Ectodermal cell (in vitro differentiated cells): ENCODE results near the gene POLD2.
A peak's percentile ranks its signal among the peaks of the same experiment; 100 is the strongest.

Source experiments
- H3K27ac ChIP-seq: 2 replicates; pipeline ENCODE4 v1.7.0; 2013; ENCODE audit warnings: mild to moderate bottlenecking, low read depth, low read length; ENCODE audit not compliant: insufficient read depth, poor library complexity, severe bottlenecking
- H3K27me3 ChIP-seq: 2 replicates; pipeline ENCODE4 v1.7.0; 2013; ENCODE audit warnings: mild to moderate bottlenecking, low read length; ENCODE audit not compliant: insufficient read depth, control insufficient read depth, poor library complexity, severe bottlenecking
- H3K36me3 ChIP-seq: one replicate; pipeline ENCODE4 v1.7.0; 2013; ENCODE audit warnings: low read length; ENCODE audit not compliant: control insufficient read depth, insufficient read depth
- H3K4me1 ChIP-seq: one replicate; pipeline ENCODE4 v1.7.0; 2013; ENCODE audit warnings: low read length; ENCODE audit not compliant: control insufficient read depth, insufficient read depth
- H3K4me3 ChIP-seq: 2 replicates; pipeline ENCODE4 v1.7.0; 2013; ENCODE audit warnings: low read depth, low read length, control low read depth; ENCODE audit not compliant: insufficient read depth
- H3K9me3 ChIP-seq: 2 replicates; pipeline ENCODE4 v1.7.0; 2013; ENCODE audit warnings: mild to moderate bottlenecking, low read length, moderate library complexity; ENCODE audit not compliant: control insufficient read depth
- whole genome bisulfite sequencing, 2 experiments: methylation state at CpG; one replicate each; pipeline ENCODE4 v1.1.7; 2013; ENCODE audit warnings: missing lambda C conversion rate in 2 of 2; 5-methylcytosine and 5-hydroxymethylcytosine counted together

POLD2 gene

DNA sequence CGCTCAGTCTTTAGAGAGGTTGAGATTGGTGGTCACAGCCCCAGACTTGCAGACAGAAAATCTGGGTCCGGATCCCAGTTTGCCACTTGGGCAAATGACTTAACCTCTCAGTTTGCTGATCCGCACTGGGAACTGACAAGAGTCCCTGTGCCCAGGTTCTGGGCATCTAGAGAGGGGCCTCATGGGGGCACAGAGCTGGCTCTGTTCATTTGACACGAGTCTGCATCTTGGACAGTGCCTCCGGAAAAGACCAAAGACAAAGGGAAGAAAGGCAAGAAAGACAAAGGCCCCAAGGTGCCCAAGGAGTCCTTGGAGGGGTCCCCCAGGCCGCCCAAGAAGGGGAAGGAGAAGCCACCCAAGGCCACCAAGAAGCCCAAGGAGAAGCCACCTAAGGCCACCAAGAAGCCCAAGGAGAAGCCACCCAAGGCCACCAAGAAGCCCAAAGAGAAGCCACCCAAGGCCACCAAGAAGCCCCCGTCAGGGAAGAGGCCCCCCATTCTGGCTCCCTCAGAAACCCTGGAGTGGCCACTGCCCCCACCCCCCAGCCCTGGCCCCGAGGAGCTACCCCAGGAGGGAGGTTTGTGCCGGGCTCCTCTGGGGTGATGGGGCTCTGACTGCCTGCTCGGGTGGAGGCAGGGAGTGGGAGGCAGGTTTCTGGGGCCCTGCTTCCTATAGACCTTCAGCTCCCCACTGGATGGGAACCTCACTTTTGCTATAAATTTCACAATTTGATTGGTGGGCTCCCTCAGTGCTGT is 16.9 kb downstream of the POLD2 start:
- Histone ChIP-seq H3K27me3 (peaks cover 30% of the 10 kb centered on the region), H3K27ac (no peak overlapping the region), H3K36me3 (no peaks in the 10 kb centered on the region), H3K4me1 (peaks cover 8% of the 10 kb centered on the region), H3K4me3 (no peak overlapping the region), H3K9me3 (no peaks in the 10 kb centered on the region)
- WGBS, 2 experiments = 88 to 89% methylated on average over 10 of the region's 10 CpGs

DNA sequence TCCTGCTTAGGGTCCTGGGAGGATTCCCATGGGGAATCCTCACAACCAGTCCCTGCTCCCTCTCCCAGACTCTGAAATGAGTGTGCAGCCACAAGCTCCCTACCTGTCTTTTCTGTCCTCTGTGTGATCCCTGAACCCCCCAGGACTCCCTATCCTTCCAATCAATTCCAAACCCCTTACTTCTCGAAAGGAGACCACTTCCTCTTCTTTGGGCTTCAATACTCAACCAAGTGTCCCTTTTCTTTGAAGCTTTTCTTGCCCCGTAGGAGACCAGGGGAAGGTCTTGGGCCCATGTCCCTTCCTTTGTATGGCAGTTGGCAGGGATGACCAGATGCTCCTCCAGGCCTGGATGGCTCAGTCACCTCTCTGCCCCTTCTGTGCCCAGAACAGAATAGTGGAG is 17.5 kb downstream of the POLD2 start:
- Histone ChIP-seq H3K4me1 (peaks cover 11% of the 10 kb centered on the region), H3K27ac (no peak overlapping the region), H3K36me3 (no peaks in the 10 kb centered on the region), H3K9me3 (no peaks in the 10 kb centered on the region), H3K27me3 (peaks cover 30% of the 10 kb centered on the region), H3K4me3 (no peak overlapping the region)
- WGBS, 2 experiments = 87 to 89% methylated on average over 2 of the region's 2 CpGs

DNA sequence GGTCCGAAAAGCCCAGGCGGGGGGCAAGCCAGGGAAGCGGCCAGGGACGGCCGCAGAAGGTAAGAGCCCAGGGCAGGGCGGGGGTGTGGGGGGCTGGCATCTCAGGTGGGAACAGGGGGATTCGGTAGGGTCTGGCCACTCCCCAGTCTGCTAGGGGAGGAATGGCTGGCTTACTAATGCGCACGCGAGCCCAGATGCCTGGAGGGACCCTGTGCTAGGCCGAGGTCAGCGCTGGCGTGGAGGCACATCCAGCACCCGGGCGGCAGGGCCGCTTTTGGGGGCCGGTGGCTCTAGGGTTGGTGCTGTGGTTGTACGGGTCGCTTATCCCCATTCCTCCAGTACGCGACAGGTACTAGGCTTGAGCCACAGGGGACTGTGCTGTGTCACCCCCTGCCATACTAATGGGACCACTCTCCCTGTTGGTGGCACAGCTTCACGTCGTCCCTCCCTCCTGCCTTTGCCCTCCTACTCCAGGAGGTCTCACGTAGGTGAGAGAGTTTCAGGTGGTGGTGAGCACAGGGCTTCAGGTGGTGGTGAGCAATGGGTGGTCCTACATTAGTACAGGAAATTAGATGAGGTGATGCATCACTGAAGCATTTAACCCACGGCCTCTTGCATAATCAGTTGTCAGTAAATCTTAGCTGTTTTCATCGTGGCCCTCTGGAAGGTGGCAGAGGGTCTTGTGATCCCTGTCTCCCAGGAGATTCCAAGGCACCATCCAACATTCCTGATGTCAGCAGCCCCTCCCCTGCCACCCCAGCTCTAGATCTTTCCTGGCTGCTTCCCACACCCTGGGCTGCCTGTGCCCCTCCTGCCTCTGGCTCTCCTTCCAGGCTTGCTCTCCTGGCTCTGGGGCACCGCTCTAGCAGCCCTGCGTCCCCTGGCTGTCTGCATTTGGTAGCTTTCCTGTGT is 18.2 kb downstream of the POLD2 start:
- H3K27me3 ChIP-seq = peaks cover 30% of the 10 kb centered on the region
- H3K36me3 ChIP-seq = no peaks in the 10 kb centered on the region
- H3K27ac ChIP-seq = no peak overlapping the region
- 18 to 21% methylated on average over 28 of the region's 28 CpGs for WGBS, 2 experiments
- H3K4me3 ChIP-seq = peak overlapping the region; percentile 50
- no peaks in the 10 kb centered on the region for H3K9me3 ChIP-seq
- H3K4me1 ChIP-seq = peaks cover 14% of the 10 kb centered on the region

DNA sequence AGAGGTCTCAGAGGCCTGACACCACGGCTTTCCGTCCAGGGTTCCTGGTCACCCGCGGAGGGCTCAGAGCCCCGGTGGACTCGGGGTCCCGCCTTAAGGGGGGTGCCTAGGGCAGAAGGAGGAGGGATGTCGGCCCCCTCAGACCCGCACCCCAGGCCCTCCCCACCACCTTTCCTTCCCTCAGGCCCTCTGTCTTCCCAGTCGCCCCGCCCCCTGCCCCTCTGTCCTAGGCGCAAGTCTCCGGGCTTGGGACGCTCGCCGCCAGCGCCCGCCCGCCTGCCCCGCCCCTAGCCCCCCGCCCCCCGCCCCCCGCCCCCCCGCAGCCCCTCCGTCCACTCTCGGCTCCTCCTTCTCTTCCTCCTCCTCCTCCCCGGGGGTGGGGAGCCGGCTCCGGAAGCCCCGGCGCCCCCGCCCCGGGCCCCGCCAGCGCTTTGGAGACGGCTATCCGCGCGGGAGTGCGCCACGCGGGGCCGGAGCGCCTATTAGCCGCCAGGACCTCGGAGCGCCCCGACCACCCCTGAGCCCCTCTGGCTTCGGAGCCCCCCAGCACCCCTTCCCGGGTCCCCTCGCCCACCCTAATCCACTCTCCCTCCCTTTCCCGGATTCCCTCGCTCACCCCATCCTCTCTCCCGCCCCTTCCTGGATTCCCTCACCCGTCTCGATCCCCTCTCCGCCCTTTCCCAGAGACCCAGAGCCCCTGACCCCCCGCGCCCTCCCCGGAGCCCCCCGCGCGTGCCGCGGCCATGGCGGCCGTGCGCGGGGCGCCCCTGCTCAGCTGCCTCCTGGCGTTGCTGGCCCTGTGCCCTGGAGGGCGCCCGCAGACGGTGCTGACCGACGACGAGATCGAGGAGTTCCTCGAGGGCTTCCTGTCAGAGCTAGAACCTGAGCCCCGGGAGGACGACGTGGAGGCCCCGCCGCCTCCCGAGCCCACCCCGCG is 19.2 kb downstream of the POLD2 start, which contains the start of gene AEBP1:
Gene AEBP1, plus strand, starts transcription at position 423 of the 937 bp plus-strand sequence. Its CDS starts 321 bp downstream, at position 744.
- Histone ChIP-seq H3K27ac (no peak within 1 kb of the TSS), H3K4me3 (peak within 1 kb of the TSS; percentile 50), H3K36me3 (no peaks in the 10 kb centered on the region), H3K9me3 (no peaks in the 10 kb centered on the region), H3K4me1 (peaks cover 14% of the 10 kb centered on the region), H3K27me3 (peaks cover 30% of the 10 kb centered on the region)
- 2% methylated on average over 72 to 74 of the region's 87 CpGs for WGBS, 2 experiments

DNA sequence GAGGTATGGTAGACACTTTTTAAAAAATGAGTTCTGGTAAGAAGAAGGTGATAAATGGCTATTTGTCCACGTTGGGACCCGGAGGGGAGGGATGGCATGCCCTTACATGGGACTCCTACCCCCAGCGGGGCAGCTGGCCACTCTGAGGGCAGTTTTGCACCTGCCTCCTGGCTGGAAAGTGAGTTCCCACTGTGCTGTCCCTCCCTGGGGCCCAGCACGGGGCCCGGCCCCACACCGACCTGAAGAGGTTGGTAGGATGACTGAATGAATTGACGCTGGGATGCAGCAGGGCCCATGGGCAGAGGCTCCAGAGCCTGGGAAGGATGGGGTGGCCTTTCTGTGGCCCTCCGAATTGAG is 19.8 kb downstream of the POLD2 start:
- WGBS, 2 experiments = 52% methylated on average over 8 of the region's 8 CpGs
- Histone ChIP-seq H3K4me3 (peak overlapping the region; percentile 50), H3K4me1 (peaks cover 14% of the 10 kb centered on the region)

DNA sequence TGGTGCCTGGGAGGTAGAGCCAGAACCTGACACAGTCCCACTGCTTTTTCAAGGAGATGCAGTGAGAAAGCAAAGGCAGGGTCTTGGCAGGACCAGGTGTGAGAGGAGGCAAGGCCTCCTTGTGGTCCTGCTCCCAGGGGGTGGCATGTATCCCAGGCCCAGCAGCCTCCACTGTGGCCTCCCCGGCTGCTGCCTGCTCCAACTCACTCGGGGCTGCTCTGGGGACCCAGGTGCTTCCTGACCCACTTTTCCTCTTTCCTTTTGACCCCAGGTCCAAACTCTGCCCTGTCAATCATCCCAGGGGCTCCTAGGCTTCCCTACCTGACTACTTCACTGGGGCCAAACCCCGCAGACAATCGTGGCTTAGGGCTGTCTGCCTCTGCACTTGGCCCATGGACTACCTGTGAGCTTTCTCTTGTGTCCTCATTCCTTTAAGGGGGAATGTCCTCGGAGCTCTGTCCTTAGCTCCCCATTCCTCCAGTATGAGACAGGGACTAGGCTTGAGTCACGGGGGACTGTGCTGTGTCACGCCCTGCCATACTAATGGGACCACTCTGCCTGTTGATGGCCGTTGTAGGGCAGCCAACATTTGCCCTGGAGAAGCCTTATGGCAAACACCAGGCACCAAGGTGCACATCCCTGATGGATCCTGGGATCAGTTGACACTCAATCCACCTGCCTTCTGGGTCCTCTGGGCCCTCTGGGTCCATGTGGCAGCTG is 20.3 kb downstream of the POLD2 start:
- H3K27me3 ChIP-seq = peaks cover 30% of the 10 kb centered on the region
- no peaks in the 10 kb centered on the region for H3K36me3 ChIP-seq
- H3K4me1 ChIP-seq = peaks cover 14% of the 10 kb centered on the region
- H3K9me3 ChIP-seq = no peaks in the 10 kb centered on the region
- no peak overlapping the region for H3K27ac ChIP-seq
- H3K4me3 ChIP-seq = no peak overlapping the region
- 82 to 85% methylated on average over 8 of the region's 8 CpGs for WGBS, 2 experiments

More for the DNA sequence above, 19.8 kb downstream of the POLD2 start:
- H3K27ac ChIP-seq = no peak overlapping the region
- peaks cover 30% of the 10 kb centered on the region for H3K27me3 ChIP-seq
- H3K9me3 ChIP-seq = no peaks in the 10 kb centered on the region
- no peaks in the 10 kb centered on the region for H3K36me3 ChIP-seq

DNA sequence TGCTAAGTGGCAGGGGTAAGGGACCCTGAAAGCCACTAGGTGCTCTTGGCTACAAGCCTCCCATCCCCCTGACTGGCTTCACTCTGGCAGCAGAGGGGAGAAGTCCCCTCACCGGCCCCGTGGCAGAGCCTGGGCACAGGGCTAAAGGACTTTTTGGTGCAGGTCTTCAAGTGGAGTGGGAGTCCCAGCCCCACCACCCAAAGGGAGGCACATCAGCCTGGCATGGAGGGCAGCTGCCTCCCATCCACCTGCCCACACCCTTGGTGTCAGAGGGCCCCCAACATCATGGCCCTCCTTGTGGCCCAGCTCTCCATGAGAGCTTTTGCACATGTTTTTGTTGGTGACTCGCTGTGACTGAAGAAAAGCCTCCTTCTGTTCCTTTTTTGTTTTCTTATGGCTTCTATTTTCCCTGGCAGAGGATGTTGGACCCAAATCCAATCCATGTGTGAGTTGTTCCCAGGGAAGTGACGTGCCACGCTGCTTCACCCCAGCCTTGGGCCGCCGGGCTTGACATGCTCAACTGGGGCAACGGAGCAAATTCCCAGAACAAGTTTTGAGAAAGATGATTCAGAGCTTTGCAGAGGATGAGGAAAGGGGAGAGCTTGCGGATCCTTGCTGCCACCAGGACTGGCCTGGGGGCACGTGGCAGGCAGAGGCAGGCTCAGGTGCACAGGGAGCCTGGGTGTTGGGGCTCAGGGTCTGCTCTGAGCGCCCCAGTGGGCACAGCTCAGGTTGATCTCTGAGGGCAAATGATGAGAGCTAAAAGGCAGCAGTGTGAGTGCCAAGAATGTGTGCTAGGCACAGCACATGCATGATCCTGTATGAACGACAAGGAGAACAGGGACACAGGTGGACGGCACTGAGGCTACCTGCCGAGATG is 21.1 kb downstream of the POLD2 start:
- 92 to 94% methylated on average over 14 of the region's 14 CpGs for WGBS, 2 experiments
- Histone ChIP-seq H3K9me3 (no peaks in the 10 kb centered on the region), H3K4me1 (peaks cover 14% of the 10 kb centered on the region)

DNA sequence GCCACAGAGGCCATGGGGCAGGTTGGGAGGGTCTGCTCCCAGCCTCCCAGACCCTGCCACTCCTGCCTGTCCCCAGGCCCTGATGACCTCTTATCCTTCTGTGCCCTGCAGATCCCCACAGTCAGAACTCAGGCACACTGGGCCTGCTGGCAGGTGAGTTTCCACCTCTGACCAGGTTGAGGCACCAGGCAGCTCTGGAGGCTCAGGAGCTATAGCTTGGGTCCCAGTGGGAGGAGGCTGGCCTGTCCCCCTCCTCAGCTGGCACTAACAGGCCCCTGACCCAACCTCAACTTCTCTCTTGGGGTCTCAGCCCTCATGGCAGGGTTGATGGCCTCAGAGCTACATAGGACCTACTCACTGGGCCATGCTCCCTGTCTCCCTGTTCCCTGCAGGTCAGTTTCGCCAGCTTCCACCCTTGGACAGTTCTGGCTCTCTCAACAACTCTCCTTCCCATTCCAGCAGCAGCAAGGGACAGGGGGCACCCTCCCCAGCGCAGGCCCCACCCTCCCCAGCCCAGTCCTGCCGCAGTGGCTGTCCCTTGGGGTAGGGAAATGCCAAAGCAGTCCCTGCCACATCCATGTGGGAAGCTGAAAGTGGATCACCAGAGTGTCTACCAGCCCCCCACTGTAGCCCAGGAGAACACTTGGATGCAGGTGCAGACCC is 21.9 kb downstream of the POLD2 start:
- H3K27me3 ChIP-seq = peaks cover 30% of the 10 kb centered on the region
- no peaks in the 10 kb centered on the region for H3K9me3 ChIP-seq
- no peak overlapping the region for H3K27ac ChIP-seq
- no peaks in the 10 kb centered on the region for H3K36me3 ChIP-seq
- WGBS, 2 experiments = 91% methylated on average over 3 of the region's 3 CpGs
- no peak overlapping the region for H3K4me3 ChIP-seq
- peaks cover 14% of the 10 kb centered on the region for H3K4me1 ChIP-seq

More for the DNA sequence above, 21.1 kb downstream of the POLD2 start:
- no peak overlapping the region for H3K27ac ChIP-seq
- no peaks in the 10 kb centered on the region for H3K36me3 ChIP-seq
- H3K27me3 ChIP-seq = peaks cover 30% of the 10 kb centered on the region
- no peak overlapping the region for H3K4me3 ChIP-seq
